GM19372 (cell line): ENCODE measurements around the gene DENND11.

ENCODE experiments used
- ATAC-seq: cut with Tn5 transposase; IDR thresholded peaks from one replicate; pipeline ENCODE4 v1.9.1; 2021; ENCODE audit warnings: mild to moderate bottlenecking, low read depth, moderate library complexity; ENCODE audit not compliant: unreplicated experiment

Gene DENND11

GRCh38 chr7:141686670-141687069, 15.3 kb downstream of the DENND11 start:
- no peak for ATAC-seq

GRCh38 chr7:141686074-141686473, 15.9 kb downstream of the DENND11 start:
- no peak for ATAC-seq

GRCh38 chr7:141685285-141686023, 16.5 kb downstream of the DENND11 start:
- no peak for ATAC-seq

GRCh38 chr7:141679014-141679413, 23.0 kb downstream of the DENND11 start:
- no peak for ATAC-seq

GRCh38 chr7:141676618-141677017, 25.3 kb downstream of the DENND11 start:
- ATAC-seq, result no peak

- no peak for ATAC-seq
Observed at GRCh38 chr7:141675436-141676215, 26.3 kb downstream of the DENND11 start.

GRCh38 chr7:141674702-141675101, 27.3 kb downstream of the DENND11 start:
- ATAC-seq, result no peak

- ATAC-seq, result no peak
Observed at GRCh38 chr7:141674171-141674671, 27.7 kb downstream of the DENND11 start.

- no peak for ATAC-seq
Observed at GRCh38 chr7:141673346-141673745, 28.6 kb downstream of the DENND11 start.

GRCh38 chr7:141671705-141672496, 30.1 kb downstream of the DENND11 start:
- no peak for ATAC-seq

- ATAC-seq, result no peak
Observed at GRCh38 chr7:141668853-141669252, 33.1 kb downstream of the DENND11 start.

- ATAC-seq, result no peak
Observed at GRCh38 chr7:141666071-141666470, 35.9 kb downstream of the DENND11 start.

- no peak for ATAC-seq
Observed at GRCh38 chr7:141665208-141666035, 36.5 kb downstream of the DENND11 start.

- ATAC-seq, result no peak
Observed at GRCh38 chr7:141664450-141664849, 37.5 kb downstream of the DENND11 start.

- ATAC-seq, result no peak
Observed at GRCh38 chr7:141663081-141663849, 38.7 kb downstream of the DENND11 start.

- ATAC-seq, result no peak
Observed at GRCh38 chr7:141660259-141660658, 41.7 kb downstream of the DENND11 start.

GRCh38 chr7:141659501-141659900, 42.5 kb downstream of the DENND11 start:
- no peak for ATAC-seq

GRCh38 chr7:141654551-141654950, 47.4 kb downstream of the DENND11 start:
- ATAC-seq, result no peak

- ATAC-seq, result no peak
Observed at GRCh38 chr7:141652691-141653090, 49.3 kb downstream of the DENND11 start.
